Loucy (cell line): ENCODE measurements around the gene MAP7.

Experiments used
- CTCF ChIP-seq: fragments of 200-600 bp; sonication (generic); conservative IDR thresholded peaks from 2 replicates; pipeline ENCODE4 v1.5.1; 2014; ENCODE audit warnings: mild to moderate bottlenecking, antibody characterized with exemption, low read length
- EZH2phosphoT487 ChIP-seq: fragments of 200-600 bp; IDR thresholded peaks from 2 replicates; pipeline ENCODE4 v1.6.1; 2018; ENCODE audit warnings: antibody characterized with exemption, mild to moderate bottlenecking, moderate library complexity, borderline replicate concordance

DNA sequence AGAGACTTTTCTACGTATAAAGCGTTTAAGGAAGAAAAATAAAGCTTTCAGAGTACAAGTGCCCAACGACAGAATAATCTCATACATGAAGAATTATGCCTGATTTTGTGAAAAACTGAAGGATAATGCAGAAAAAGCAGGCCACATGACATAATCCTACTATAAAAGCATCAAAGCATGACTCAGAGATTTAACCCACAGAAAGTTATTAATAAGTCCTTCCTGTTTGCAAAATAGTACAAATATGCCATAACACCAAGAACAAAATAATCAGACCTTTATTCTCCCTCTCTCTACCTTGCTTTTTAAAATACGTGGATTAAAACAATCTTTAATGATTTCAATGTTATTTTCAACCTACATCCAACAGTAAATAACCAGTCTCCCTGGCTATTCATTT, 142.0 kb downstream of the MAP7 start:
- TF ChIP-seq EZH2phosphoT487 (no peak), CTCF (no peak)
